HG03521 (cell line): ENCODE measurements around the gene LRRC18.

ENCODE experiments used
- ATAC-seq: cut with Tn5 transposase; IDR thresholded peaks from one replicate; pipeline ENCODE4 v1.9.1; 2021; ENCODE audit warnings: mild to moderate bottlenecking, moderate library complexity; ENCODE audit not compliant: unreplicated experiment

Gene LRRC18

DNA sequence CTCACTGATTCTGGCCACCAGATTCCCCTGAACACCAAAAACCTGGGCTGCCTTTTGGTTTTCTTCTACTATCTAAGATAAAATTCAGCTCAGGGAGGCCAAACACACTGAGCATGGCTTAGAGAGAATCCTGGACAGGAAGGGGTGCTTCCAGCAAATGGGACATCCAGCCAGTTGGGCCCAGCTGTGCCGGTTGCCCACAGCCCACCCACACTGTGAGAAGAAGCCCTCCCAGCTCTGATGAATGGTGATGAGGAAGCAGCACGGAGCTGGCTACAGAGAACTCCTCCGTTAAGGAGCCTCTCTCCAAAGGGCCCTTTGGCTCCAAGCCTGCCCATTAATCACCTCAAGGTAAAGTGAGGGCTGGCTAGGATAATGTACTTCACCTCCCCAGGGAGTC, 15.9 kb downstream of the LRRC18 start:
- no peak for ATAC-seq

DNA sequence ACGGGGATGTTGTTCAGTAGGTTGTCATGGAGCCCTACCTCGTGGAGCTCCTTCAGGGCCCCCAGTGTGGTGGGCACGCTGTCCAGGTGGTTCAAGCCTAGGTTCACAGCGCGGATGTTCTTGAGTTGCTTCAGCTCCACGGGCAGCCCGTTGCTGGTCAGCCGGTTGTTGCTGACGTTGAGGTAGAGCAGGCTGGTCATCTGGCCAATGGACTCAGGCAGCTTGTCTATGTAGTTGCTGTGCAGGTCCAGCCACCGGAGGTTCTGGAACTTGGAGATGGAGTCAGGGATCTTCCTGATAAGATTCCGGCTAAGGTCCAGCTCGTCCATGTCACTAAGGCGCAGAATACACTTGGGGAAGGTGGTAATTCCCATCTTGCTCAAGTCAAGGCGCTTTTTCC, 26.0 kb downstream of the LRRC18 start:
- ATAC-seq = no peak

DNA sequence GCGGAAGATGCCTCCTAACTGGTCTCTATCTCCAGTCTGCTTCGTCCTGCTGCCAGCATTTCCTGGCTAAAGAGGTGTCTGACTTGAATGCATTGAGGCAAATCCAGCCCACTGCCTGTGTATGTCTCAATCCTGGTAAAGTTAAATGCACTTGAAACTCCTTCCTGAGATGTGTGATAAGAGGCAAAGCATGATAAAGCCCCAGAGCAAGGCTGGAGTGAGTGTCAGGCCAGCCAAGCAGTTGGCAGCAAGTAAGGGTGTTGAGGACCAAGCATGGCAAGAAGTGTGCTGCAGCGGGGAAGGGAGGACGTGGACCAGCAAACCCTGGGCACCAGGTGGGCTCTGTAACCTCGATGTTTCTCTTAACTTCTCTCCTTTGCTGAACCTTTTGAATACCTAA, 29.1 kb downstream of the LRRC18 start:
- ATAC-seq = no peak

DNA sequence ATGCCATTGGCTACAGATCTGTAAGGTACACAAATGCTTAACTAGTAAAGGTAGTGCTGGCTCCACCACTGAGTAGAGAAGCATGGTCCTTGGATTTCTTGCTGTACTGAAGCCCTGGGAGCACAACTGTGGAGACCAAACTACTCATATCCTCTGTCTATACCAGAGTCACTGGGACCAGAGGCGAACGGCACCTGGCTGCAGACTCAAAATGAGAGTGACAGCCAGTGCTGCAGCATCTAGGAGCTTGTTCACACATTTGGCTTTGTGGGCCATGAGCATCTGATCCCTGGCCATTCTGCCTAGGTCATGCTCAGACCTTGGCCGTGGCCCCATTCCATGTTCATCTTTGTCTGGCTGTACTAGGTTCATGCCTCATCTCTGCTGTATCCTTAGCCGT, 31.9 kb downstream of the LRRC18 start:
- ATAC-seq = no peak

DNA sequence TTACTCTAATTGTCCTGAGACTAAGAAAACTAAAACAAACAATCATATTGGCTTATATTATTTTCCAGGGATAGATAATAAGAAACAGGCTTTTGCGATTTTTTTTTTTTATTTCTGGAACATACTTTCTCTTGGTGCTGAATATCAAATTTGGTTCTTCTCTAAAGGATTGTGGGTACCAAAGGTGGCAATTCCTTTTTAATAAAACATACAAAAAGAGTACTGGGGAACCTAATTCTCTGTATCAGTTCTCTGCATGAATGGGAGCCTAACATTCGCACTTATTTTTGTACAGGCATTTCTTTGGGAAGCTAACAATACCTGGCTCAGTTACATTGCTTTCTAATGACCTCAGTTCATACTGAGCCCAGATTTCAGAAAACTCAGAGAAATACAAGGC, 32.8 kb downstream of the LRRC18 start:
- ATAC-seq = no peak

DNA sequence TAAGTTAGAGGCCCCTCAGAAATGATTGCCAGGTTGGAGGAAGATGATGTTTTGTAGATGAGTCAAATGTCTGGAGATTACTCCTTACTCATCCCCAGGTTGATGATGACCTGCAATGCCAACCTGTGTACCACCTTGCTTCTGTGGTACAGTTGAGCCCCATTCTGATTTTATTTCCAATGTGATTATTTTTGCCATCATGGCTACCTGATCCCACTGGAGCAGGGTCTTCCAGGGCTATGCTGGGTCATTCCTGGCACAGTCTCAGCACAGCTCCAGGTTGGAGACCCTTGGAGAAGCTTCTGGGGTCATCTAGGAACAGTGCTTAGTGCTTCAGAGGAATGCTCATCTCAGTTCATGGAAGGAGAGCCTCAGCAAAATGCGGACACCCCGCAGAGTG, 34.3 kb downstream of the LRRC18 start:
- ATAC-seq = no peak

DNA sequence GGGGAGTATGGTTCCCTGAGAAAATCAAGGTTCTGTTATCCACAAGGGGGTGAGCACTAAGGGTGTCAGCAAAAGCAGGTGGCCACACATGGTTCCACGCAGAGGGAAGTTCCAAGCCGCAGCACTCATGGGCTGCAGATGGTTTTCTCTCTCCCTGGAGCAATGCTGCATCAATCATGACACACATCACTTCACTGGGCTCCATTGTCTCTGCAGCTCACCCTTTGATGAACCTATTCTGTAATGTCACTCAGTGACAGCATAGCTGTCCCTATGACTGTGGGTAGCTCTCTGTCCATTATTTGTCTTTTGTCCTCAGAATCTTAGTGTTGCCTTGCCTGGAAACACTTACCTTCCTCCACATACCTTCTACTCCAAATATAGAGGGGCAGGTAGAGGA, 34.8 kb downstream of the LRRC18 start:
- ATAC-seq = no peak

DNA sequence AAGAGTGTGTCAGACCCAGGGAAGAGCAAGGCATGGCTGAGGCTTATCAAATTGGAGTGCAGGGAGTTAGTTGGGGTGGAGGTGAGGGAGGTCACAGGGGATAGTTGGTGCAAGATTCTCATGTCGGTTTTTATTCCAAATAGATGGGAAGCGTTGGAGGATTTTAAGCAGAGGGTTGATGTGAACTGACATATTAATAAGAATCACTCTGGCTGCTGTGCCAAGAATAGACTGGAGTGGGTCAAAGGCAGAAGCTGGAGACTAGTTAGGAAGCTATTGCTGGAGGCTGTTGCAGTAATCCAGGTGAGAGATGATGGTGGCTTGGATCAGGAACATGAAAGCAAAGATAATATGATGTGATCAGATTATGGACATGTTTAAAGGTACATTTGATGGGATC, 36.5 kb downstream of the LRRC18 start:
- no peak for ATAC-seq

DNA sequence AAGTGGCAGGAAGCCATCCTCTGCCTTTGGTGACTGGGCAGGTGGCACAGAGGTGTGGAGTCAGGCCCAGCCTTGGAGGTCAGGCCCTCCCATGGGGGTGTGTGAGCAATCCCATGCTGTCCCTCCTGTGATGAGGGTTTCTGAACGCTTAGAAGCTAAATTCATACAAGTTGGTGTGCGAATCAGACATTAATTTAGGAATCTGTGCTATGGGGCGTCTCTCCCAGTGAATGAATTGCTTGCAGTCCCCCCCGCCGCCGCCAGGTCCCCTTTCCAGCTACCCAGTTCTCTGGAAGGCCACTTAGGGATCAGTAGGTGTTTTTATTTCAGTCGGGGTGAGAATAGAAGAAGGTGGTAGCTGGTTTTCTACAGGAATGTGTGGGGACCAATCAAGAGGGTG, 37.5 kb downstream of the LRRC18 start:
- ATAC-seq = no peak

DNA sequence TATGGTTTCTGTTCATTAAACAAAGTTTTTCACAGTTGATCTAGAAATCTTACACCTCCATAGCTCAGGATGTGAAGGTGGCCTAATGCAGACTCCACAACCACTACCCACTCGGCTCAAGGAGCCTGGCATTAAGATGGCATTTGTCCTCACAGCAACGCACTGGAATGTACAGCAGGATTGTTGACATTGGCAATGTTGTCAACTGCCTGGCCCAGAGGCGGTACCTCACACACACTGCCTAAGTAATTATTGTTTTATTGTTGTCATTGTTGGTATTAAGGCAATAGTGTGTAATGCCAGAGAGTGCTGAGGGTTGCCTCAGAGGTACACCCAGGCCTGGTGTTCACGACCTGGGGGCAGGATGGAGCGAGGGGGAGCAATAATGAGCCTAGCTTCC, 38.3 kb downstream of the LRRC18 start:
- ATAC-seq = no peak

DNA sequence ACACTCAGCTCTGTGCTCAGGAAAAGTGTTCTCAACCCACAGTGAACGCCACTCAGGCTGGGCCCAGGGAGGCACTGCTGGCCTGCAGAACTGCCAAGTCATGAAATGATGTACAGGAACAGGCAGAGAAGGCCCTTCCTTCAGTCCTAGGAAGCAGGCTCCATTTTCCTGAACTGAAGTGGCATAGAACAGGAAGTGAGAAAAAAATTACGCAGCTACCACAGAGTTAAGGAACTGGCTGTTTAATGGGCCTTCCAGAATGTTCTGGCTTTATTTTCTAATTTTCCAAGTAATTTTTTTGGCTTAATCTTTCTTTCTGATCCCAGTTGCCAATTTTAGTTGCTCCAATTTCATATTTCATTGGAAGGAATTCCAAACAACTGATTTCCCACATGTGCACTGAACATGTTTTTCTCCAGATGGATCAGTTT, 39.3 kb downstream of the LRRC18 start:
- no peak for ATAC-seq

DNA sequence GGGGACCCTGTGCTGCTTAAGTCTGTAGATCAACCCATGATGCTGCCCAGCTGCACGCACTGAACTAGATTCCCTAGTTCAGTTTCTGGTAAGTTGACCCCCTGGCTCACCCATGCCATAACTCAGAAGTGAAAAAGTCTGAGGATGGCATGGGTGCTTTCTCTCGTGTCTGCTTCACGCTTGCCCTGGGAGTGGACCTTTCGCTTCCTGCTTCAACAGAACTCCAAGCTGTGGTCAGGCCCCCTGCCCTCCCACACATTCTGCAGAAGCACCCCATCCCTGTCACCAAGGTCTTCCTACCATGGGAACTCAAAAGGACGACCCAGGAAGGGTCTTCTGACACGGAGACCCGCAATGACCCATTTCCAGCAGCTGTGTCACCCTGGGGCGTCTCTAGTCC, 39.9 kb downstream of the LRRC18 start:
- ATAC-seq = no peak

DNA sequence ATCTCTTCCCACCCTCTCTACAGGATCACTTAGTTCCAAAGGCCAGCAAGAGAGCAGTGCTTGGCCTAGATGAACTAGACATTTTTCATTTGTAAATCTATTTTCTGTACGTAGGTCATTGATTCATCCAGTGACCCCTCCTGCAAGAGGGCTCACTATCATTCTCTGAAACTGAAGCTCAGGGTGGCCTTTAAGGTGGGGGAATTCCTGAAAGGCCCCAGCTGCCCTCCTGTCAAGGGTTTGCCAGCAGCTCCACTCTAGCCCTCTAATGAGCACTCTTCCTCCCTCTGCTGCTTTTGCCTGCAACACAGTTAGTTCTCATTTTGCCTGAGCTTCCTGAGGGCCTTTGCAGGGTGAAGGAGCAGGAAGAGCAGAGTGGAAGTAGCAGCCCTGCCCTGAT, 41.2 kb downstream of the LRRC18 start:
- no peak for ATAC-seq

DNA sequence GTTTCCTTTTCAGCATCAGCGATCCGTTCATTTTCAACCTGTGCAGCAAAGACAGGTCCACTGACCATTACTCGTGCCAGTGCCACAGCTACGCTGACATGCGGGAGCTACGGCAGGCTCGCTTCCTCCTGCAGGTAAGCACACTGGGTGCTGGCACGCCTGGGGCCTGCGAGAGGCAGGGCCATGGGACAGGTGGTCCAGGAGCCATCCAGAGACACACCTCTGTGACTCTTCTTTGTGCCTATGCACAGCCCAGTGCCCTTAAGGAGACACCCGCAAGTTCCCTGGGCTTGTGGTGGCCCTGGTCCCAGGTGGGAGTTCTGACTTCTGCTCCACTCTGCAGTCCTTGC, 42.2 kb downstream of the LRRC18 start:
- no peak for ATAC-seq

DNA sequence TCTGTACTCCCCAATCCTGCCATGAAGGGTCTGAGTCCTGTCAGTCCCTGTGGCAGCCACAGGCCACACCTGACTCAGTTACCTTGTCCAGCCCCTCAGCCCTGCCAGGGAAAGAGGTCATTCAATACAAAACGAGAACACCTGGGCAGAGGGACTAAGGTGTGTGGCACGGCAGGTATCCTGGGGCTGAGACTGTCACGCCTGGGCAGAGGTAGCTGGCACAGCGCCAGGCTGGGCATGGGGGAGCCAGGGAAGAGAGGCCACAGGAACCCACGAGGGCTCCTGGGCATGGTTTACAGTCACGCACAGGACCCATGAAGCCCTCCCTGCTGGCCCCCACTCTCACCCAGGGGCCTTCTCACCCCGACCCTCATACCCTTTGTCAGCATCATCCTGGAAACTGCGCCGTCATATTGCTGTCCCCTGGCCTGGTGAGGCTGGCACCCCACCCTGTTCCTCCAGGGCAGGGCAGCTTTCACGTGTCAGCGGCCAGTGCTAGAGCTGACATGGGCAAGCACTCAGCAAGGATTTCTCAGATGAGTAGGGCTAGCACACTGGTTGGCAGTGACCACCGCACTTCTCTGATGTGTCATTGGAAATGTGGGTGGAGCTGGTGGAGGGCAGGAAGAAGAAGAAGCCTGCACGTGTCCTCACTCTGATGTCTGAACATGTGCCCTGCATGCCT, 42.7 kb downstream of the LRRC18 start:
- ATAC-seq = no peak

DNA sequence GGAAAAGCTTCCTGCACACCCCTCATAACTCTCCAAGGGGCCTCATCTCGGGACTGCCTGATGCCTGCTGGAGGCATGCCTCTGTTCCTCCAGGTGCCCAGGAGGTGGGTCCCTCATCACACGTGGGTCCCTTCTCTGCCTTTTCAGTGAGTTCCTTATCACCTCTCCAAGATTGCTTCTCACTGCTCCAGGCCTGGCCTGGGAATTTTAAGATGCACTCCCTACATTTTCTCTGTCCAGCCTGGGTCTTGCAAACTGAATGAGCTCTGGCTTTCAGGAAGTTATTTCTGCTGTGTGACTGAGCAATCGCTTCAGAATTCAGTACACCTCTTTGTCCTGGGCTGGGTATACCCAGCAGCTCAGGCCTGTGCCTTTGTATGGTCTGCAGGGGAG, 43.8 kb downstream of the LRRC18 start:
- no peak for ATAC-seq

DNA sequence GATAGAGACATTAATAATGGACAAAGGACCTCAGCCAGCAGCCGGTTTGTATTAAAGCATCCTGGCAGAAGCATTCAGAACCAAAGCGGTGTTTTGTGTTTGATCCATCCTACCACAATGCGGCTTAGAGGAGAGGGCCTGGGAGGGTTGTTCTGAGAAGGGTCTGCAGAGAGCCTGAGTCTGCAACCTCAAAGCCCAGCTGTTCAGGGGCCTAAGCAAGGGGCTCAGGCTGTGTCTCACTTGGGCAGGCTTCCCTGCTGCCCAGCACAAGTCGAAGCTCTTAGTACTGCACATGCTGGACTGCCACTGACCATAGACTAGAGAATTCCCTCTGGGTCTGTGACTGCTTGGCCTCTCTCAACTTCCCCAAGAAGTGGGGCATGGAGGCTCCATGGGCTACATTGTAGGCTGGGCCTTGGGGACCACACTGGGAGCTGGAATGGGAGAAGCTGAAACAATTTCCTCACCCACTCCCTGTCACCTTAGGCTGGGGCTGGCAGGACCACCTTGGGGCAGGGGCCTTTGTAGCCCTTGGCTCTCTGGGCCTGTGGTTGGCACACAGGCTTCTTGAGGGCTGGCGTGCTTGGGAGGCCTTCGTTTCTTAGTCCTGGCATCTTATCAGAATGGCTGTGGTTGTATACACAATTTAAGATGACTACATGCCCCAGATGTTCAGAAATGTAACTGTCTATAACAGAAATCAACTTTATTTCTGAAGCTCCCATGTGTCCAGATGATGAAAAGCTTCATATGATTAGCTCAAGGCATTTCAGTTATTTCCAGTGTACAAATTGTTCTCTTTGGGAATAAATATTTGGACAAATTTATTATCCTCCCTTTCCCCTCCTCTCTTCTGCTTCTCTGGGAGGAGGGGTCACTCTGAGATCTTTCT, 44.5 kb downstream of the LRRC18 start:
- no peak for ATAC-seq

DNA sequence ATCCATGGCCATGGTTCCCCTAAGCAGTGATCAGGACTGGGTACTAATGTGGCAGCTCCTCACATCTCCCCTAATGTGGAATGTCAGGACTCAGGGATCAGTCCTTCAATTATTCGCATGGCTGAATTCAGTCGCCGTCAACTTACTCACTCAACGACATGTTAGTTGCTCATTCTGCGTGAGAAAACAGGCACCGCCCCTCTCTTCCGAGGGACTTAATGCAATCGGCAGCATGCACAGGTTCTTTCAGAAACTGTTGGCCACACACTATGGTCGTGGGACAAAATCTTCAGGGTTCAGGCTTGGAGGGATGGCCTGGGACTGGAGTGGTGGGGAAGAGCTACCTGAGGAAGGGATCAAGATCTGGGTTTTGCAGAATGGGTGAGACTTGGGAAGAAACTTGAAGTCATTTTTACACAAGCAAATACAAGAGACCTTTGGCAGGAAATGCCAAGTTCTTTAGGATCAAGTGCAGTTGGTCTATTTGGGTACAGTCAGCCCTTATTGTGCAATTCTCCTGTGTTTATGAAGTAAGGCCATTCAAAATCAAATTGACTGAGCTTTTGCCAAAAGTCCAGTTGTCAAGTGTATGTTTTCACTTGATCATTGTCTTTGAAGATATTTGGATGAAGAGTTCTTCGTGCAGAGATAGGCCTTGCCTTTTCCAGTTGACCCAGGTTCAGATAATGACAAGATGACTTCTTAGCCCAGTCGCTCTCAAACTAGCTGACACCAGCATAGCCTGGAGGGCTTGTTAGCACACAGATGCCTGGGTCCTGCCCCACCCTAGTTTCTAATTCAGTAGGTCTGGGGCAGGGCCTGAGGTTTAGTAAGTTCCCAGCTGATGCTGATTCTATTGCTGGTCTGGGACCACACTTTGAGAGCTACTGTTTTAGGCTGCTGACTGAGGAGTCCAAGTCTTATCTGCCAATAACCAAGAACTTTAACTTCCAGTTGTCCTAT, 48.5 kb downstream of the LRRC18 start:
- ATAC-seq = no peak

DNA sequence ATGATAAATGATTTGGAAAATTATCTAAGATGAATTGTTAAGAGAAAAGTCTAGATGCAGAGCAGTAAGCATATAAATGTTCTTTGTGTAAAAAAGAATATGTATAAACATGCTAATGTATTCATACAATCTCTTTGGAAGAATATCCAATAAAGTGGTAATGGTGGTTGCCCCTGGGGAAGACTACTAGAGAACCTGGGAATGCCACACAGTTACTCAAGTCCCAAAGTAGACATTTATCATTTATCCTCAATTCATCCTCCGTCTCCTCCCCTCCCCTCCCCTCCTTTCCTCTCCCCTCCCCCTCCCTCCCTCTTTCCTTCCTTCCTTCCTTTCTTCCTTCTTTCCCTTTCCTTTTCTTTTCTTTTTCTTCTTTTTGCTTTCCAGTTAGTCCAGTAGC, 51.7 kb downstream of the LRRC18 start:
- ATAC-seq = no peak

DNA sequence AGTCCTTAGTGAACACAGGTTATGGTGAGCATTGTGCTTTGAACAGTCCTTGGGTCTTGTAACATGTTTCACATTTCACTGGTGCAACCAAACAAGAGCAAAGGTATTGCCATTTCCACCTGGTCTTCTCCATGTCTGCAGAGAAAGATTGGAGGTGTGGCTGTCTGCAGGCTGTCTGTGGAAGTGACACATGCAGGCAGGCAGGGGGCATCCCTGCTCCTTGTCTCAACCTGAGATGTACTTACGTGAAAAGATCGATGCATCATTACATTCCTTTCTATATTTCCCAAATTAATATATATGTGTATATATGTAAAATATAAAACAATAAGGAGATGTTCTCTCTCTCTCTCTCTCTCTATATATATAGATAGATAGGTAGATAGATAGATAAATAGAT, 54.3 kb downstream of the LRRC18 start:
- no peak for ATAC-seq
